ENCODE data around the gene MYH14. TPM values are rescaled to one million over a fixed set of nuclear protein-coding genes. Genes with fewer than 3 reads are reported as not detected.

Gene MYH14
- total RNA-seq, 2 experiments from 2014 or later, result not detected

GRCh38 chr19:50223439-50223716 is 20.0 kb downstream of the MYH14 start:
- no TSS peak for BruUV-seq (replicated peaks)
- H3K4me2 ChIP-seq (ENCODE audit: low read length), result no peak overlapping the region
- CTCF ChIA-PET (ENCODE audit: unreplicated experiment), result no interaction called here
- no peaks in the 10 kb centered on the region for H3K9me2 ChIP-seq (ENCODE audit: insufficient read depth, low read length)
- no peaks in the 10 kb centered on the region for H3K79me2 ChIP-seq (ENCODE audit: insufficient read depth, low read depth, low read length)
- no peaks in the 10 kb centered on the region for H4K20me1 ChIP-seq (ENCODE audit: insufficient read depth, low read length)
- no peaks in the 10 kb centered on the region for H3K9me3 ChIP-seq (ENCODE audit: low read length)
- POLR2A ChIA-PET, result no interaction called here
- no peaks in the 10 kb centered on the region for H3K4me1 ChIP-seq (ENCODE audit: insufficient read depth, low read length, poor library complexity, severe bottlenecking)
- TF ChIP-seq CTCF (conservative IDR thresholded peaks at IDR 0.05; ENCODE audit: low read length), result no peak
- no peak for TF ChIP-seq EZH2phosphoT487 (IDR thresholded peaks at IDR 0.05; ENCODE audit: borderline replicate concordance, low read depth, low read length)
- intact Hi-C loops (cut with micrococcal nuclease; ENCODE audit: unreplicated experiment), result no loop called here
- H3K36me3 ChIP-seq (ENCODE audit: insufficient read depth, low read length), result no peaks in the 10 kb centered on the region
- H3K27ac ChIP-seq (ENCODE audit: low read depth, low read length, poor library complexity, severe bottlenecking), result no peak overlapping the region
- H3K4me3 ChIP-seq (ENCODE audit: low read depth, low read length, poor library complexity, severe bottlenecking), result no peak overlapping the region
- no peak for DNase-seq (ENCODE audit: low spot score)
- H2AFZ ChIP-seq (ENCODE audit: low read length), result no peak overlapping the region

- CTCF ChIA-PET (ENCODE audit: unreplicated experiment), result no interaction called here
These were observed 21.7 kb downstream of the MYH14 start for GRCh38 chr19:50224986-50225747.

More at GRCh38 chr19:50224986-50225747, 21.7 kb downstream of the MYH14 start:
- Histone ChIP-seq H2AFZ (ENCODE audit: low read length) (no peak overlapping the region), H3K4me3 (ENCODE audit: low read depth, low read length, poor library complexity, severe bottlenecking) (no peak overlapping the region), H3K36me3 (ENCODE audit: insufficient read depth, low read length) (no peaks in the 10 kb centered on the region), H3K27ac (ENCODE audit: low read depth, low read length, poor library complexity, severe bottlenecking) (no peak overlapping the region), H3K9me2 (ENCODE audit: insufficient read depth, low read length) (no peaks in the 10 kb centered on the region), H3K4me1 (ENCODE audit: insufficient read depth, low read length, poor library complexity, severe bottlenecking) (no peaks in the 10 kb centered on the region), H3K9me3 (ENCODE audit: low read length) (no peaks in the 10 kb centered on the region), H3K79me2 (ENCODE audit: insufficient read depth, low read depth, low read length) (no peaks in the 10 kb centered on the region), H4K20me1 (ENCODE audit: insufficient read depth, low read length) (no peaks in the 10 kb centered on the region), H3K4me2 (ENCODE audit: low read length) (no peak overlapping the region)
- DNase-seq (ENCODE audit: low spot score), result no peak
- BruUV-seq (replicated peaks), result no TSS peak
- intact Hi-C loops (cut with micrococcal nuclease; ENCODE audit: unreplicated experiment), result no loop called here
- no peak for TF ChIP-seq EZH2phosphoT487 (IDR thresholded peaks at IDR 0.05; ENCODE audit: borderline replicate concordance, low read depth, low read length)
- TF ChIP-seq CTCF (conservative IDR thresholded peaks at IDR 0.05; ENCODE audit: low read length), result no peak
- POLR2A ChIA-PET, result no interaction called here
